NCI-H146 treated with DMSO at 0.1 percent for 48 hours (cell line): ENCODE measurements around the gene DNAJC16.
"Not testable (repeated sequence)": the region's sequence is repeated elsewhere in the genome, so short reads cannot be mapped to it uniquely, and the experiment has no call there.

Source experiments
- DNase-seq: peaks from one replicate; lab custom pipeline; 2025; ENCODE audit not compliant: unreplicated experiment; lab: John Stamatoyannopoulos, UW

Gene DNAJC16

GRCh38 chr1:15526490-15527339, at the start of gene DNAJC16:
Gene DNAJC16, plus strand, starts transcription at chr1:15526848. Its CDS starts 2,258 bp downstream, at chr1:15529106.
- peak; percentile 95 for DNase-seq

- DNase-seq, result no peak
These were observed 49.7 kb upstream of the DNAJC16 start for GRCh38 chr1:15476927-15477326.

GRCh38 chr1:15477646-15478212, 48.9 kb upstream of the DNAJC16 start:
- DNase-seq, result no peak

- no peak for DNase-seq
These were observed 46.8 kb upstream of the DNAJC16 start for GRCh38 chr1:15479654-15480347.

GRCh38 chr1:15482455-15482854, 44.2 kb upstream of the DNAJC16 start:
- not testable (repeated sequence) for DNase-seq

- DNase-seq, result not testable (repeated sequence)
These were observed 43.6 kb upstream of the DNAJC16 start for GRCh38 chr1:15482983-15483543.

- DNase-seq, result no peak
These were observed 42.7 kb upstream of the DNAJC16 start for GRCh38 chr1:15483971-15484370.

- DNase-seq, result not testable (repeated sequence)
These were observed 42.2 kb upstream of the DNAJC16 start for GRCh38 chr1:15484443-15484842.

GRCh38 chr1:15485636-15486035, 41.0 kb upstream of the DNAJC16 start:
- no peak for DNase-seq

- not testable (repeated sequence) for DNase-seq
These were observed 39.6 kb upstream of the DNAJC16 start for GRCh38 chr1:15486844-15487610.

- no peak for DNase-seq
These were observed 38.3 kb upstream of the DNAJC16 start for GRCh38 chr1:15488371-15488770.

- peak; percentile 77 for DNase-seq
These were observed 37.5 kb upstream of the DNAJC16 start for GRCh38 chr1:15489052-15489736.

GRCh38 chr1:15491010-15491409, 35.6 kb upstream of the DNAJC16 start:
- not testable (repeated sequence) for DNase-seq

- DNase-seq, result no peak
These were observed 34.1 kb upstream of the DNAJC16 start for GRCh38 chr1:15492596-15492995.

- DNase-seq, result no peak
These were observed 32.7 kb upstream of the DNAJC16 start for GRCh38 chr1:15493869-15494390.

GRCh38 chr1:15500184-15501178, 26.2 kb upstream of the DNAJC16 start:
- no peak for DNase-seq

- DNase-seq, result peak; percentile 57
These were observed 25.2 kb upstream of the DNAJC16 start for GRCh38 chr1:15501208-15502032.

- no peak for DNase-seq
These were observed 22.2 kb upstream of the DNAJC16 start for GRCh38 chr1:15504436-15504835.
